GM10266 (cell line): ENCODE results near the gene ETFA.
A peak's percentile ranks its signal among the peaks of the same experiment; 100 is the strongest.

Experiments
- DNase-seq: peaks from one replicate; pipeline ENCODE4 v3.0.0; 2012; ENCODE audit errors: extremely low spot score
- TF ChIP-seq, protein P1 (sequence below): IDR thresholded peaks from 2 replicates; pipeline ENCODE4 v1.5.1; 2012; ENCODE audit warnings: mild to moderate bottlenecking, low read depth; ENCODE audit not compliant: control insufficient read depth, insufficient read depth; ENCODE audit errors: missing control alignments

The ETFA gene

DNA sequence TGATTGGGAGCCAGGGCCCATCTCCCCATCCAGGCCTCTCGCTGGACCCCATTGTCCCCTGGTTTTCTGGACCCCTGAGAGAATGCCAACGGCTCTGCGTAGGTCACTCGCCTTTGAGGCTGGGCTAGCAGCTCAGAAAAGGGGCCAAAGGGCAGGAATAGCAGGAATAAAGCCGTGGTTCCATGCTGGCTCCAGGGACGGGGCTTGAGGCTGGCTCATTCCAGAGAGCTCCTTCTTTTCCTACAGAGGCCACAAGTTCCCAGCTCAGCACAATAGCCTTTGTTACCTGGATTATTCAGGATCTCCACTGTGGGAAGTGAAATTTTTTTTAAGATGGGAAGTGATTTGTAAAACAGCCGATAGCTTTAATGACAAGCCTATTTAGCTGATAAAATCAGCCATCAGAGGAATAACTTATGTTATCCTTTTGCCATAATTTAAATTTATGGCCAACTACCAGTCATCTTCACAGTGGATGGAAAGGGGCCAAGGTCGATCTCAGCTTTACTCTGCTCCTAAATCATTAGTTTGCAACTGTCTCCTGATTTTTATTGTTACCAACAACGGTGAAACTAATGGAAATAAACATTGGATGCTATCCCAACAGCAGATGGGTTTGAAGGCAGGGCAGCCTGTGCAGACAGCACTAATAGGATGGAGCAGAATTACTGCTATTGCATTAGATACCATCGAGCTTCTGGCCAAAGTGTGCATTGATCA, 127.2 kb downstream of the ETFA start:
- TF ChIP-seq, protein P1, sequence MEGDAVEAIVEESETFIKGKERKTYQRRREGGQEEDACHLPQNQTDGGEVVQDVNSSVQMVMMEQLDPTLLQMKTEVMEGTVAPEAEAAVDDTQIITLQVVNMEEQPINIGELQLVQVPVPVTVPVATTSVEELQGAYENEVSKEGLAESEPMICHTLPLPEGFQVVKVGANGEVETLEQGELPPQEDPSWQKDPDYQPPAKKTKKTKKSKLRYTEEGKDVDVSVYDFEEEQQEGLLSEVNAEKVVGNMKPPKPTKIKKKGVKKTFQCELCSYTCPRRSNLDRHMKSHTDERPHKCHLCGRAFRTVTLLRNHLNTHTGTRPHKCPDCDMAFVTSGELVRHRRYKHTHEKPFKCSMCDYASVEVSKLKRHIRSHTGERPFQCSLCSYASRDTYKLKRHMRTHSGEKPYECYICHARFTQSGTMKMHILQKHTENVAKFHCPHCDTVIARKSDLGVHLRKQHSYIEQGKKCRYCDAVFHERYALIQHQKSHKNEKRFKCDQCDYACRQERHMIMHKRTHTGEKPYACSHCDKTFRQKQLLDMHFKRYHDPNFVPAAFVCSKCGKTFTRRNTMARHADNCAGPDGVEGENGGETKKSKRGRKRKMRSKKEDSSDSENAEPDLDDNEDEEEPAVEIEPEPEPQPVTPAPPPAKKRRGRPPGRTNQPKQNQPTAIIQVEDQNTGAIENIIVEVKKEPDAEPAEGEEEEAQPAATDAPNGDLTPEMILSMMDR: no peak
- no peak for DNase-seq

GRCh38 chr15:76181705-76182107, 129.6 kb downstream of the ETFA start:
- DNase-seq: peak; percentile 80
- TF ChIP-seq, protein P1: no peak

- TF ChIP-seq, protein P1: no peak
- DNase-seq: no peak
Measured at GRCh38 chr15:76180321-76180720, 130.9 kb downstream of the ETFA start.

DNA sequence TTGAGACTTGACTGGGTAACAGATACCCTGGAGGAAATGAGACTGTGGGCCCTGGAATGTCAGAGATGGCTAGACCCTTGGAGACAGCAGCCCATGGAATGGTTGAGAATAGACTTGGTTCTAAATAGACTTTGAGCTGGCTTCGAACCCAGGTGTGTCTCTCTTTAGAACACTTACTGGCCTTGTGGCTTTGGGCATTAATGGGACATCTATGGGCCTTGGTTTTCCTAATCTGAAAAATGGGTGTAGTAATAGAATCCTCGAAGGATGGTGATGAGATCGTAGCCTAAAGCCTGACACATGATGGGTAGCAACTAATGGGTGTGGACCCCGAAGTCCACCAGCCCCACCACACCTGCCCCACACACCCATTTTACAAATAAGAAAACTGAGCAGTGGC, 132.2 kb downstream of the ETFA start:
- TF ChIP-seq, protein P1: no peak
- no peak for DNase-seq

- TF ChIP-seq, protein P1: no peak
- DNase-seq: no peak
Measured at GRCh38 chr15:76178296-76179000, 132.8 kb downstream of the ETFA start.

- TF ChIP-seq, protein P1: no peak
- DNase-seq: no peak
Measured at GRCh38 chr15:76177491-76178040, 133.7 kb downstream of the ETFA start.
